ENCODE results near the gene CCHCR1. TPM values are rescaled to one million over a fixed set of nuclear protein-coding genes. Genes with fewer than 3 reads are reported as not detected.
A peak's percentile ranks its signal among the peaks of the same experiment; 100 is the strongest.

Gene CCHCR1
- total and polyA plus RNA-seq, 9 of the 15 experiments (the other 6 are each of a cell fraction or from before 2014, with no cell fraction given), result 1.2 to 47.3 (median 32.0) TPM

DNA sequence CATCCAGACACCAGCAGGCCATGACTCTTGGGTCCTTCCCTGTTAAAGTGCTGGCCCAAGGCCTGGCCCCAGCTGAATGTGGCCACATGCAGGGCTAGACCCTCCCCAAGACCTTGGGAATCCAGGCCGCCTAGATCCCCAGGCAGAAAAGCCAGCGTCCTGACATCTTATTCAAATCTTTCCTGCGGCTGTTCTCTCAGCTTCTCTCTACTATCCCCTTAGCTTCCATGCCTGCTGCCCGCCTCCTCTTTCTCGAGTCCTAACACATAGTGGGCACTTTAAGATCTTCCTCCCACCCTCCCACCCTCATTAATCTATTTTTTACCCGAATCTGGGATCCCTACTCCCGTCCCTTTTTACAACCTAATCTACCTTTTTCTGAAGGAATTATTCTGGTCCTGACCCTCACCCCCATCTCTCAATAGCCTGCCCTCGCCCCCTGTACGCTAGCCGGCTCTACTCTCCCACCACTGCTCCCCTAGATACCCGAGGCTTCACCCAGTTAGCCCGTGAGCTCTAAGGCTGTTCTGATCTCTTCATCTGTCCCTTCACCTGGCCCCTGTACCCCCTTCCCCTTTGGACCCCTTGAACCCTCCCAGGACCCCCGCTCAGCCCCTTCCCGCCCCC, at the start of gene CCHCR1 (continued):
- TF ChIP-seq, protein P1, sequence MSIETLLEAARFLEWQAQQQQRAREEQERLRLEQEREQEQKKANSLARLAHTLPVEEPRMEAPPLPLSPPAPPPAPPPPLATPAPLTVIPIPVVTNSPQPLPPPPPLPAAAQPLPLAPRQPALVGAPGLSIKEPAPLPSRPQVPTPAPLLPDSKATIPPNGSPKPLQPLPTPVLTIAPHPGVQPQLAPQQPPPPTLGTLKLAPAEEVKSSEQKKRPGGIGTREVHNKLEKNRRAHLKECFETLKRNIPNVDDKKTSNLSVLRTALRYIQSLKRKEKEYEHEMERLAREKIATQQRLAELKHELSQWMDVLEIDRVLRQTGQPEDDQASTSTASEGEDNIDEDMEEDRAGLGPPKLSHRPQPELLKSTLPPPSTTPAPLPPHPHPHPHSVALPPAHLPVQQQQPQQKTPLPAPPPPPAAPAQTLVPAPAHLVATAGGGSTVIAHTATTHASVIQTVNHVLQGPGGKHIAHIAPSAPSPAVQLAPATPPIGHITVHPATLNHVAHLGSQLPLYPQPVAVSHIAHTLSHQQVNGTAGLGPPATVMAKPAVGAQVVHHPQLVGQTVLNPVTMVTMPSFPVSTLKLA (conservative IDR thresholded peaks at IDR 0.05), result no peak
- TF ChIP-seq ZNF766 (CRISPR knock-in tag; conservative IDR thresholded peaks at IDR 0.05) (no peak), POLR2H (tag; IDR thresholded peaks at IDR 0.05; ENCODE audit: low read depth) (no peak), MTF1 (CRISPR knock-in tag; IDR thresholded peaks at IDR 0.05; ENCODE audit: borderline replicate concordance) (no peak), MTA3 (IDR thresholded peaks at IDR 0.05; ENCODE audit: borderline replicate concordance) (no peak), MEF2A (IDR thresholded peaks at IDR 0.05; ENCODE audit: control insufficient read depth, low read depth, low read length) (no peak), POLR2A (conservative IDR thresholded peaks at IDR 0.05) (peak; percentile 75; the same call in 1 of the 2 replicates), TARDBP (IDR thresholded peaks at IDR 0.05) (no peak), SMAD2 (IDR thresholded peaks at IDR 0.05; ENCODE audit: low read depth, low read length) (no peak)
- TF ChIP-seq, protein P2, sequence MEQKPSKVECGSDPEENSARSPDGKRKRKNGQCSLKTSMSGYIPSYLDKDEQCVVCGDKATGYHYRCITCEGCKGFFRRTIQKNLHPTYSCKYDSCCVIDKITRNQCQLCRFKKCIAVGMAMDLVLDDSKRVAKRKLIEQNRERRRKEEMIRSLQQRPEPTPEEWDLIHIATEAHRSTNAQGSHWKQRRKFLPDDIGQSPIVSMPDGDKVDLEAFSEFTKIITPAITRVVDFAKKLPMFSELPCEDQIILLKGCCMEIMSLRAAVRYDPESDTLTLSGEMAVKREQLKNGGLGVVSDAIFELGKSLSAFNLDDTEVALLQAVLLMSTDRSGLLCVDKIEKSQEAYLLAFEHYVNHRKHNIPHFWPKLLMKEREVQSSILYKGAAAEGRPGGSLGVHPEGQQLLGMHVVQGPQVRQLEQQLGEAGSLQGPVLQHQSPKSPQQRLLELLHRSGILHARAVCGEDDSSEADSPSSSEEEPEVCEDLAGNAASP (IDR thresholded peaks at IDR 0.05), result no peak
- TF ChIP-seq, protein P3, sequence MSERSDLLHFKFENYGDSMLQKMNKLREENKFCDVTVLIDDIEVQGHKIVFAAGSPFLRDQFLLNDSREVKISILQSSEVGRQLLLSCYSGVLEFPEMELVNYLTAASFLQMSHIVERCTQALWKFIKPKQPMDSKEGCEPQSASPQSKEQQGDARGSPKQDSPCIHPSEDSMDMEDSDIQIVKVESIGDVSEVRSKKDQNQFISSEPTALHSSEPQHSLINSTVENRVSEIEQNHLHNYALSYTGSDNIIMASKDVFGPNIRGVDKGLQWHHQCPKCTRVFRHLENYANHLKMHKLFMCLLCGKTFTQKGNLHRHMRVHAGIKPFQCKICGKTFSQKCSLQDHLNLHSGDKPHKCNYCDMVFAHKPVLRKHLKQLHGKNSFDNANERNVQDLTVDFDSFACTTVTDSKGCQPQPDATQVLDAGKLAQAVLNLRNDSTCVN (CRISPR knock-in tag; IDR thresholded peaks at IDR 0.05), result peak; percentile 84; the same call in 1 of the 2 replicates
